ENCODE measurements around the gene TSHZ2.

GRCh38 chr20:53161073-53161472, 188.9 kb downstream of the TSHZ2 start:
- TF ChIP-seq POLR2A (IDR thresholded peaks at IDR 0.05) (no peak), CTCF (IDR thresholded peaks at IDR 0.05) (no peak)

Measured in testis (tissue), 2 donors.